ENCODE results near the gene HDAC8.

Gene HDAC8

DNA sequence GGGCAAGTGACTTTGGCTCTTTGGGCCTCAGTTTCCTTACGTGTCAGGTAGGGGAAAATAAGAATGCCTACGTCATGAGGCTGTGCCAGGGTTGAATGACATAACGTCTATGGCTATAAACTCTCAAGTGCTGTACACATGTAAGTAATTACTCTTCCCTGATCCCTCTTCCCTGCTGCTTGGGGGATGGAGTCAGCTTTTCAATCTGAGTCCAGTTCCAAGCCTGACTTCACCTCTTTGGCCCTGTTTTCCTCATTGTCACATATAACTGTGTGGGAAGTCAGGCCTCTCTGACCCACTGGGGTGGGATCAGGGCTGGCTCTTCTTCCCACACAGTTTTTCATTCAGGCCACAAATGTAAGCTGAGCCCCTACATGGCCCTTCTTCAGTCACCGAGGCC is 255.5 kb downstream of the HDAC8 start:
- DNase-seq = no peak

DNA sequence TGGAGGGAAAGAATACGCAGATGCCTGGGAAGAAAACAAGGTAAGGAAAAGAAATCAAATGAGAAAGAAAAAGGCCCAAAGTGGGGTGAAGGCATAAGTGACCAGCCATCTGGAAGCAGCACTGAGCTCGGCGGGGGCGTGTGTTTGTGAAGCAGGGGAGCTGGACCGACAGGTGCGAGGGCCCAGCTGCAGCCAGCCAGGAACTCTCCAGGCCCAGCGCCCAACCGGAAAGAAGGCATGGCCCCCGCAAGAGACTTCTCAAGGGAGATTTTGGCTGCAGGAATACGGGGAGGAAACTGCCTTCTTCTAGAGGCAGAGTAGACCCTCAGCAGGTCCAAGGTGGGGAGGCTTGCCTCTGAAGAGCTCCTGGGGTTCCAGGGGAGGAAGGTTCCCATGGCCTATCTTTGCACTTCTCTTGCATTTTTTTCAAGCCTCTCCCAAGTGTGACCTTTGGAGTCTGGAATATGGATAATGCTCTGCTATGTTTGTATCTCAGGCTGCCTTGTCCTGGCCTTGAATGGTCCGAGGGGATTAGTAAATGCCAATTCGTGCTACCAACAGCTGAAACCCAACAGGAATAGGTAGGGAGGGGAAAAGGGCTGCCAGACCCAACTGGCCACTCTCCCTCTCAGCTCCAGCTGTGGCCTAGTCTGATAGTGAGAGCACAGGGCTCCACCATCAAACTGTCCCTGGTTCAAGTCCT is 256.1 kb downstream of the HDAC8 start:
- peak; percentile 20 for DNase-seq

- DNase-seq = no peak
Observed at GRCh38 chrX:72314881-72315280, 257.8 kb downstream of the HDAC8 start.

- no peak for DNase-seq
Observed at GRCh38 chrX:72313707-72314641, 258.7 kb downstream of the HDAC8 start.

GRCh38 chrX:72312311-72312940 is 260.2 kb downstream of the HDAC8 start:
- DNase-seq = no peak

- DNase-seq = no peak
Observed at GRCh38 chrX:72309297-72310071, 263.2 kb downstream of the HDAC8 start.

- DNase-seq = peak; percentile 65
Observed at GRCh38 chrX:72308566-72309296, 263.9 kb downstream of the HDAC8 start.

DNA sequence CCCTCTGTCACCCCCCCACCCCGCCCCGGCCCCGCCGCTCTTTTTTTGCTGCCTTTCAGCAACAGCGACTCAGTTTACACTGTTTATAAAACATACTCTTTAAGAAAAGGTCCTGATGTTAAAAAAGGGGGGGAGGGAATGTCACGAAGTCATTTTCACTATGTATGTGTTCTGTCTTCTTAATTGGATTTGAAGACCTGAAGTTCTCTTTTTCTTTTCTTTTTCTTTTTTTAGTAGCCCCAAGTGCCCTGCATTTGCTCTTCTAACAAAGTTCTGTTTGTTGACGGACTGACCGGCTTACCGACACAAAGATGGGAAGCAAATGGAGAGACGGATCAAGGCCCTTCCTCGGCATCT is 264.5 kb downstream of the HDAC8 start:
- DNase-seq = no peak

DNA sequence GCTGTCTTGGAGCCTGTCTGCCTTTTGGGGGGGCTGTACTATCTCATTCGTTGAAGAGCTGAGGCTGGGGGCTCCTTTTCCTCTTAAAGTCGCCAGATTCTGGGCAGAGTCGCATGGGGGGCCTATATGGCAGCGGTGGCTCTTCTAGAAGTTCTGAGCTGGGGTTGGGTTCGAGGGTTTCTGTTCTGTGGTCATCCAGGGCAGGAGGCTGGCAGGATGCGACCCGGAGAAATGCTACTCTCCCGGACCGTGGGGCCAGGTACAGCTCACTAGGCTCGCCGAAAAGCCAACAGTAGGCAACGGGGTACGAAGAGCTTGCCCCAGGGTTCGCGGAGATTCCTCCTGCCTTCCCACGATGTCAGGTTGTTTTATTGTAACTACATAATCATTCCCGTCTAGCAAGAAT is 265.0 kb downstream of the HDAC8 start:
- DNase-seq = peak; percentile 41

DNA sequence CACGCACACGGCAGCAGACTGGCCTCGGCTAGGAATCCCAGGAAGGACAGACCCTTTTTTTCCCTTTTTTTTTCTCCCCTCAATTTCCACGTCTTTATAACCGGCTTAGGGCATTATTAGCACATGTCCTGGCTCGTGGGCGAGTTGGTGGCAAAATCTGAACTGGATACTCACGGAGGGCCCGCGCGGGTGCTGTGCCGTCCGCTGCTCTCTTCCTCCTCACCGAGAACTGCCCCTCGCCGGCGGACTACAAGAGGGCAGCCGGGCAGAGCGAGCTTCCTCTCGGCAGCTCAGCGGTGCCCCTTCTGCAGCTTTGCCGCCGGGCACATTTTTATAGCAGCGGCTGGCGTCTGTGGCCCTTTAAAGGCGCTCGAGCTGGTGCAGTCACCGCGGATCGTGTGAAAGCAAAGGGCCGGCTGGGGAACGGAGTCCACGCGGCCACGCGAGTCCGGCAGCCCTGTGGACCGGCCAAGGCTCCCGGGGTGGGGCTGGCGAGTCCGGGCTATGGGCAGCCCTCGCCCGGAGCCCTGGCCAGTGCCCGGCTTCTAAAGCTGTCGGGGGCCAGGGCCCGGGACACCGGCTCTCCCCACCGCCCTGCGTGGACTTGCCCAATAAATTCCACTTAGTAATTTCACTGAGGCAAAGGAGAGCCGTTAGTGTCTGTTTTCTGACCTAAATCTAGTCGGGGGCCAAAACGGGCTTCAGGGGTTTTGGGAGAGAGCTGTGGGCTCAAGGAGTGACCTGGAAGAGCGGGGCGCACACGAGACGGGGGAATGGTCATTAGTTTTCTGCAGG is 265.6 kb downstream of the HDAC8 start:
- peak; percentile 80 for DNase-seq

- peak; percentile 51 for DNase-seq
Observed at GRCh38 chrX:72306085-72306801, 266.4 kb downstream of the HDAC8 start.

DNA sequence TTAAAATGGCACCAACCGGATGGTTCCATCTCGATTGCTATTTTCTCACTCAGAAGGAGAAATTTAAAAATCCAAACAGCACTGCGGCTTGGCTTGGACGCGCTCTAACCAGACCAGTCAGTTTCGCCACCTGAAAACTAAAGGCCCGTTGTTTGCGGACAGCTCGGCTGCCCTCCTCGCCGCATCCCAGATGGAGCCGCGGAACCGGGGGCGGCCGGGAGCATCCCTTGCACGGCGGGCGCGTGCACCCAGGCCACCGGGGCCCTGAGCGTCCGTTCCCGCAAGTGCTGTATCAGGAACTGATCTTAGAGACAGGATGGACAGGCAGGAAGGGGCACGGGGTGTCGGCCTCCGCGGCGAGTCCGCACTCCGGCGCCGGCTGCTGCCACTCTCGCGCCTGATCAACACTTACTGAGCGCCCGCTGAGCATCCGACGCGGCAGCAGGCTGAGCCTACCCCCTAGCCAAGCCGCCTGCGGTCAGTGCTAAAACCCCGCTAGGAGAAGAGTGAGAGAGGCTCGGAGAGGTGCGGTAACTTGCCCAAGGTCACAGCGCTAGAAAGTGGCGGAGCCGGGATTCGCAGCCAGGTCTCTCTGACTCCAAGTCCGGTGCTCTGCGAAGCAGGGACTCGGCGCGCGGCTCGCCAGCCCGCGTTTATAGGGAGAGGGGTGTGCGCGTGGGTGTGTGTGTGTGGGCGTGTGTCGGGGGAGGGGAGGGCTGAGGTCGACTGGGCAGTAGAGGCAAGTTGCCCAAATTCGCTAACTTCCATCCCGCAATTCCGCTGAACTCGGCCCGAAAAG is 267.2 kb downstream of the HDAC8 start, which contains the start of gene CITED1:
Gene CITED1 (minus strand): TSS at position 629 of the 799 bp plus-strand sequence. CDS start 3,045 bp downstream, outside the sequence.
- DNase-seq = peak; percentile 47

- peak; percentile 41 for DNase-seq
Observed at GRCh38 chrX:72304877-72305276, 267.8 kb downstream of the HDAC8 start.

DNA sequence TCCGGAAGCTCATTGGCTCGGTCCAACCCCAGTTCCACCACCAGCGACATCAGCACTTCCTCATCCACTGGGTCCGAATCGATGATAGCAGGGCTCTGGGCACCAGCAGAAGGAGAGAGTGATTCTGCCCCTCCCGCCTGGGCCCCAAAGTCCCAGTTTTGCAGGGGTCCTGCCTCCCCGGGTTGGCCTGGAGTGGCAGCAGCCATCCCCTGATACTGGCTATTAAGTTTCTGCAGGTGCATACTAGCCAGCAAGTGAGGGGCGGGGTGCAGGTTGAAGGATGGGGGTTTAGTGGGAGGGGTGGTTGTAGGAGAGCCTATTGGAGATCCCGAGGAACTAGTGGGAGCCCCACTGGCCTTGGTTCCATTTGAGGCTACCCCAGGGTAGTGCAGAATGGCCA is 270.9 kb downstream of the HDAC8 start:
- DNase-seq = no peak

DNA sequence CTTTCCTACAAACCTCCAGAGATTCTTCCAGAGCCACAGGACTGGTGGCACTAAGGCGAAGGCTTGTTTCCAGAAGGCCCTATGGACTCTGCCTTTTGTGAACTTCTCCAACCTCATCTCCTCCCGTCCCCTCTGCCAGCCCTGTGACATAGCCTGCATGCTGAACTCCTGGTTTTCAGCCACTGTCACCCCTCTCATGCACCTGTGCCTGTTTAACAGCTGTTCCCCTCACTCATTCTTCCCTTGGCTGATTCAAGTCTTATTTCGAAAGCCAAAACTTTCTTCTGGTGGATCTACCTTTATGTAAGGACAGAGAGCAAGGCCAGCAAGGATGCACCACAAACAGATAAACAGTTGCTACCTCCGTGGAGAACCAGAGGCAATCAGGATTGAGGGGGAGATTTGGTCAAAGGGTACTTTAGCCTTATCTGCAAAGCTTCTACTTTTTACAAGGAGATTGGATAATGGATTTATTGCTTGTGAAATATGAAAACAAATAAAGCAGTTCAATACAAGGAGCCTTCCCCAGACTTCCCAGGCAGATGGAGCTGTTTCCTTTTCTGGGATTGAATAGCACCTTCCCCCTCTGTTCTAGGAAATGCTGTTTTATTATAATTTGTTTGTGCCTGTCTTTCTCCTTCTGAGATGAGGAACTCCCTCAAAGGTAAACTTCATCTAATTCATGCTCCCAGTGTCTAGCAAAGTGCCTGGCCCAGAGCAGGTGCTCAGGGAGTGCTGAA is 272.6 kb downstream of the HDAC8 start:
- DNase-seq = no peak

DNA sequence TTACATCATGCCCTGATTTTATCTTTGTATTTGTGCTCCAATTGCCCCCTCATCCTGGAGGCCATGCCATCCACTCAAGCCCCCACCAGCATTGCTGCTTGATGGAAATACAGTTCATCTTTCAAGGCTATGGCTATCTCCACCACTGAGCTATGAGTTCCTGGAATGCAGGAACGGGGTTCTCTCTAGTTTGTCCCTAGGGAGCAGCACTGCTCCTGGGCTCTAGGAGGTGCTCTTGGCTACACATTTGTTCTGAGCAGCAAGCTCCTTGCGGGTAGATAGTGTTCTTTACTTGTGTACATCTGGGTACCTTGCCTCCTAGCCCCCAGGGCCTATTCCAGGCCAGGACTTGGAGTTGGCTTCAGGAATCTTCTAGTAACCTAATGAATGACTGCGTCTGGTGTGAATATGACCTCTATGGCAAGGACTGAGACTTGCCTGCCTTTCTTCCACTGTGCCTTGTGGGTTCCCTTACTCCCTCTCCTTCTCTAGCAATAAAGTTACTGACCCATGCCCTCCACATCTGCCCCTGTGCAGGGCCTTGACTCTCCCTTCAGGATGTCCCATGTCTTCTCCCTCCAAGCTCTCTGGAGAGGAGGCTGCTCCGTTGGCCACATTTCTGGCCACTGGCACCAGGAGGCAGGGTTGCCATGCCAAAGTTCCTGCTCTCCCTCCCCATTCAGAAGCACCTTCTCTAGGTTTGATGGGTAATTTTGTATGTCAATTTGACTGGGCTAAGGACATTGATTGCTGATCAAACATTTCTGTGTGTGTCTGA is 274.5 kb downstream of the HDAC8 start:
- DNase-seq = no peak

- DNase-seq = no peak
Observed at GRCh38 chrX:72296991-72297390, 275.7 kb downstream of the HDAC8 start.

DNA sequence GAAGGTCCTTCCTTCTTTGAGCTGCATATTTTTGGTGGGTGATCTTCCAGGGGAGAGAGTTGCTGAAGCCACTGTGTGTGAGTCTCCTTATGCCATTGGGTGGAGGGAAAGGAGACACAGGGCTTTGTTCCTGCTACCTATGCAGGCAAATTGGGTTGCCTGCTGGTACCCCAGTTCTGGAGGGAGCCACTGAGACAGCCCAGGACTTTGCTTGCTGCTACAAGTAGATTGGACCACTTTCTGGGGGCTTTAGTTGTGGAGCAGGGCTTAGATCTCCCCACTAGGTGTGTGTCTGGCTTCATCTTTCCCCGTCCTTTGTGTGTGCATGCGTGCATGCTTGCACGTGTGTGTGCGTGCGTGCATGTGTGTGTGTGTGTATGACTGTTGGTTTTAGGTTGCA is 276.9 kb downstream of the HDAC8 start:
- DNase-seq = no peak

All from right kidney (tissue), 1 donor.